Endothelial cell of umbilical vein (primary cell): ENCODE data around the gene CAMKMT. TPM values are rescaled to one million over a fixed set of nuclear protein-coding genes. Genes with fewer than 3 reads are reported as not detected.

Experiments
- BruUV-seq: library from RNA; stranded (reverse); fragments of 400-500 nt; replicated peaks from 2 replicates; lab custom pipeline; 2021; lab: Mats Ljungman, UMichigan
- CTCF ChIA-PET: fragments of 300-600, 350-600 bp; sonication (Branson Sonifier 250); formaldehyde crosslinking; loops from one replicate; lab custom pipeline; 2021; ENCODE audit warnings: antibody characterized with exemption, inconsistent platforms; lab: Charles Lee
- POLR2A ChIA-PET: fragments of 300-600, 350-600 bp; sonication (Branson Sonifier 250); formaldehyde crosslinking; loops from one replicate; lab custom pipeline; 2021; ENCODE audit warnings: antibody characterized with exemption, inconsistent platforms; lab: Charles Lee
- DNase-seq: peaks from one replicate; pipeline ENCODE4 v3.0.0-alpha.2; 2011; ENCODE audit warnings: low read depth, low spot score
- FAIRE-seq: peaks from 2 replicates; lab custom pipeline; 2011; peaks lifted over from hg19 to GRCh38; lab: Jason Lieb, UNC
- H2AFZ ChIP-seq: 2 replicates; pipeline ENCODE4 v1.6.0; 2012; ENCODE audit warnings: low read depth, low read length, control low read depth, inconsistent platforms
- H3K27ac ChIP-seq: 2 replicates; pipeline ENCODE4 v1.5.1; 2011; ENCODE audit warnings: low read depth, mild to moderate bottlenecking, control low read depth, low read length, moderate library complexity; ENCODE audit not compliant: insufficient read depth
- H3K27me3 ChIP-seq, 2 experiments: 2 replicates each; pipeline versions ENCODE4 v1.6.0 to v1.6.1; 2011; ENCODE audit warnings: low read length in 2 of 2, mixed read lengths in 1 of 2; ENCODE audit not compliant: control insufficient read depth in 2 of 2, insufficient read depth in 2 of 2
- H3K36me3 ChIP-seq, 2 experiments: 2 replicates in 1 of 2; 3 replicates in 1 of 2; pipeline ENCODE4 v1.5.1; 2011; ENCODE audit warnings: low read length in 2 of 2, mild to moderate bottlenecking in 1 of 2, moderate library complexity in 1 of 2; ENCODE audit not compliant: control insufficient read depth in 2 of 2, insufficient read depth in 2 of 2; ENCODE audit errors: extremely low read depth in 1 of 2
- H3K4me1 ChIP-seq: 3 replicates; pipeline ENCODE4 v1.5.1; 2011; ENCODE audit warnings: mild to moderate bottlenecking, low read length; ENCODE audit not compliant: control insufficient read depth, insufficient read depth; ENCODE audit errors: extremely low read depth
- H3K4me2 ChIP-seq: 2 replicates; pipeline ENCODE4 v1.6.1; 2011; ENCODE audit warnings: low read length, control low read depth, mixed read lengths; ENCODE audit not compliant: insufficient read depth
- H3K4me3 ChIP-seq, 3 experiments: fragments of 200-600 bp in 1 of 3; sonication (generic), shearing (Covaris generic) in 1 of 3; replicated peaks in 1 of 3; 2 replicates each; pipeline ENCODE4 v1.5.1; 2011 to 2016; ENCODE audit warnings: control low read depth in 3 of 3, low read length in 3 of 3, mild to moderate bottlenecking in 2 of 3, inconsistent platforms in 1 of 3, low read depth in 1 of 3, moderate library complexity in 1 of 3; ENCODE audit not compliant: insufficient read depth in 1 of 3
- H3K79me2 ChIP-seq: 2 replicates; pipeline ENCODE4 v1.6.0; 2012; ENCODE audit warnings: low read length, inconsistent platforms; ENCODE audit not compliant: control insufficient read depth, insufficient read depth
- H3K9ac ChIP-seq: replicated peaks from 2 replicates; pipeline ENCODE3; 2011; ENCODE audit warnings: low read length, control low read depth; ENCODE audit not compliant: insufficient read depth; ENCODE audit errors: extremely low read depth
- H3K9me1 ChIP-seq: replicated peaks from 3 replicates; pipeline ENCODE4 v1.6.0; 2011; ENCODE audit warnings: mild to moderate bottlenecking, low read length; ENCODE audit not compliant: control insufficient read depth, insufficient read depth; ENCODE audit errors: extremely low read depth
- H3K9me3 ChIP-seq: replicated peaks from 2 replicates; pipeline ENCODE4 v1.5.1; 2012; ENCODE audit warnings: low read length, inconsistent platforms; ENCODE audit not compliant: control insufficient read depth, insufficient read depth
- H4K20me1 ChIP-seq: replicated peaks from 2 replicates; pipeline ENCODE3; 2011; ENCODE audit warnings: mild to moderate bottlenecking, low read length; ENCODE audit not compliant: control insufficient read depth, insufficient read depth; ENCODE audit errors: extremely low read depth
- EZH2 ChIP-seq: IDR thresholded peaks from 2 replicates; pipeline ENCODE4 v1.6.1; 2012; ENCODE audit warnings: borderline replicate concordance, low read depth, mild to moderate bottlenecking, moderate library complexity, low read length, inconsistent platforms; ENCODE audit not compliant: severe bottlenecking
- FOS ChIP-seq: IDR thresholded peaks from 2 replicates; pipeline ENCODE4 v1.6.1; 2011; ENCODE audit warnings: mild to moderate bottlenecking, low read length, moderate library complexity, borderline replicate concordance; ENCODE audit not compliant: insufficient read depth
- GATA2 ChIP-seq: IDR thresholded peaks from 2 replicates; pipeline ENCODE4 v1.7.0; 2011; ENCODE audit warnings: low read depth, mild to moderate bottlenecking, moderate library complexity, mixed read lengths, low read length; ENCODE audit not compliant: insufficient read length, insufficient read depth
- JUN ChIP-seq: IDR thresholded peaks from 2 replicates; pipeline ENCODE4 v1.6.1; 2011; ENCODE audit warnings: borderline replicate concordance, low read depth; ENCODE audit not compliant: insufficient read length, insufficient read depth
- MAX ChIP-seq: IDR thresholded peaks from 2 replicates; pipeline ENCODE4 v1.6.1; 2011; ENCODE audit not compliant: insufficient read depth, insufficient read length
- MYC ChIP-seq: IDR thresholded peaks from one replicate; pipeline ENCODE4 v1.6.1; 2011; ENCODE audit warnings: mild to moderate bottlenecking, low read depth, low read length
- POLR2A ChIP-seq: IDR thresholded peaks from 2 replicates; pipeline ENCODE4 v1.6.1; 2012; ENCODE audit warnings: low read depth, mild to moderate bottlenecking, control low read depth, low read length
- POLR2AphosphoS5 ChIP-seq: IDR thresholded peaks from 2 replicates; pipeline ENCODE4 v1.6.1; 2012; ENCODE audit warnings: low read depth, mild to moderate bottlenecking, control low read depth, low read length, moderate library complexity; ENCODE audit not compliant: insufficient read depth
- dilution Hi-C: fragments of 300-500 bp; cut with MboI; formaldehyde crosslinking; loops from one replicate; pipeline ENCODE4 v1.15.0; 2019; ENCODE audit warnings: low sequenced_read_pairs; ENCODE audit not compliant: extremely low pct_ligation_motif_present
- intact Hi-C: fragments of 100-400 bp; cut with micrococcal nuclease; formaldehyde crosslinking; loops from one replicate; pipeline ENCODE4 v1.10.0; 2022
- polyA plus RNA-seq, 4 experiments: library from polyadenylated mRNA; depleted of rRNA in 3 of 4; stranded (reverse) in 3 of 4; unstranded in 1 of 4; fragments of >200 nt; gene quantifications; 2 replicates each; pipeline versions ENCODE4 v1.2.1 to v1.2.3, GENCODE V29; 2011 to 2012; ENCODE audit warnings: missing spikeins in 1 of 4
- total RNA-seq: library from RNA; stranded (reverse); gene quantifications from 2 replicates; pipeline ENCODE4 v1.2.3, GENCODE V29; 2021
- TF ChIP-seq, protein P1 (sequence below), 2 donors: IDR thresholded peaks; 1 replicate in 1 of 2; 2 replicates in 1 of 2; pipeline ENCODE4 v1.5.1; 2011; ENCODE audit warnings: low read length in 2 of 2, mild to moderate bottlenecking in 2 of 2, moderate library complexity in 2 of 2, control low read depth in 1 of 2, inconsistent platforms in 1 of 2, low read depth in 1 of 2; ENCODE audit not compliant: insufficient read depth in 1 of 2; ENCODE audit errors: extremely low read depth in 1 of 2

Gene CAMKMT
- total and polyA plus RNA-seq, 2 donors (not counting 3 experiments of a cell fraction or from before 2014, with no cell fraction given) = 4.1 to 10.7 TPM

DNA sequence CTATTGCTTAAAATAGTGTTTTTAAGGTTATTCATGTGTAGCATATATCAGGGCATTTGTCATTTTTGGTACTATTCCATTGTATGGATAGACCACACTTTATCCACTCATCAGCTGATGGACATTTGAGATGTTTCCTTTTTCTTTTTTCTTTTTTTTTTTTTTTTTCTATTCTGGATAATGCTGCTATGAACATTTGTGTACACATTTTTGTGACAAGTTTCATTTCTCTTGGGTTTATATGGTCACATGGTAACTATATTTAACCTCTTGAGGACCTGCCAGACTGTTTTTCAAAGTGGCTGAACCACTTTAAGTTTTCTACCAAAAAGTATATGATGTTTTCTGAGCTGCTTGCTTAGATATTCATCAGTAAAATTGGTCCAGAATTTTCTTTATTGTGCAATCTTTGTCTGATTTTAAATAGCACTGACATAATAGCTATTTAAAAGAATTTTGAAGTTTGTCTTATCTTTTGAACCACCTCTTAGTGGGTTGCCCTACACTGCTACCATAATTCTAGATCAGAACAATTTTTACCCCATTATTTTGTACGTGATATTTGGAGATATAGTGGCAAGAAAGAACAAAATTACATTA, 360.4 kb downstream of the CAMKMT start:
- FAIRE-seq (no peak), DNase-seq (no peak)
- no peaks in the 10 kb centered on the region for H3K79me2 ChIP-seq
- H3K9ac ChIP-seq = no peak overlapping the region
- TF ChIP-seq MYC = no peak
- TF ChIP-seq, protein P1, sequence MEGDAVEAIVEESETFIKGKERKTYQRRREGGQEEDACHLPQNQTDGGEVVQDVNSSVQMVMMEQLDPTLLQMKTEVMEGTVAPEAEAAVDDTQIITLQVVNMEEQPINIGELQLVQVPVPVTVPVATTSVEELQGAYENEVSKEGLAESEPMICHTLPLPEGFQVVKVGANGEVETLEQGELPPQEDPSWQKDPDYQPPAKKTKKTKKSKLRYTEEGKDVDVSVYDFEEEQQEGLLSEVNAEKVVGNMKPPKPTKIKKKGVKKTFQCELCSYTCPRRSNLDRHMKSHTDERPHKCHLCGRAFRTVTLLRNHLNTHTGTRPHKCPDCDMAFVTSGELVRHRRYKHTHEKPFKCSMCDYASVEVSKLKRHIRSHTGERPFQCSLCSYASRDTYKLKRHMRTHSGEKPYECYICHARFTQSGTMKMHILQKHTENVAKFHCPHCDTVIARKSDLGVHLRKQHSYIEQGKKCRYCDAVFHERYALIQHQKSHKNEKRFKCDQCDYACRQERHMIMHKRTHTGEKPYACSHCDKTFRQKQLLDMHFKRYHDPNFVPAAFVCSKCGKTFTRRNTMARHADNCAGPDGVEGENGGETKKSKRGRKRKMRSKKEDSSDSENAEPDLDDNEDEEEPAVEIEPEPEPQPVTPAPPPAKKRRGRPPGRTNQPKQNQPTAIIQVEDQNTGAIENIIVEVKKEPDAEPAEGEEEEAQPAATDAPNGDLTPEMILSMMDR (IDR thresholded peaks at IDR 0.05; ENCODE audit: extremely low read depth in 1 of 2, insufficient read depth in 1 of 2, low read depth in 1 of 2, low read length in 2 of 2) = no peak
- no peak for TF ChIP-seq POLR2AphosphoS5
- H3K36me3 ChIP-seq = no peaks in the 10 kb centered on the region
- intact Hi-C loops = no loop called here
- no peaks in the 10 kb centered on the region for H4K20me1 ChIP-seq
- dilution Hi-C loops = no loop called here
- no peaks in the 10 kb centered on the region for H3K9me1 ChIP-seq
- no peak overlapping the region for H3K27ac ChIP-seq
- no peak overlapping the region for H2AFZ ChIP-seq
- no peaks in the 10 kb centered on the region for H3K4me1 ChIP-seq
- CTCF ChIA-PET = interaction anchor here (0.9 to 3.1 kb wide), 3 partner anchors 14 to 243 kb away, joined by 3 to 14 read pairs (median 7); no protein-coding TSS in a partner anchor
- BruUV-seq = no TSS peak
- H3K27me3 ChIP-seq = no peaks in the 10 kb centered on the region
- no peak overlapping the region for H3K4me3 ChIP-seq
- no peak overlapping the region for H3K4me2 ChIP-seq
- no peaks in the 10 kb centered on the region for H3K9me3 ChIP-seq
- POLR2A ChIA-PET = no interaction called here

DNA sequence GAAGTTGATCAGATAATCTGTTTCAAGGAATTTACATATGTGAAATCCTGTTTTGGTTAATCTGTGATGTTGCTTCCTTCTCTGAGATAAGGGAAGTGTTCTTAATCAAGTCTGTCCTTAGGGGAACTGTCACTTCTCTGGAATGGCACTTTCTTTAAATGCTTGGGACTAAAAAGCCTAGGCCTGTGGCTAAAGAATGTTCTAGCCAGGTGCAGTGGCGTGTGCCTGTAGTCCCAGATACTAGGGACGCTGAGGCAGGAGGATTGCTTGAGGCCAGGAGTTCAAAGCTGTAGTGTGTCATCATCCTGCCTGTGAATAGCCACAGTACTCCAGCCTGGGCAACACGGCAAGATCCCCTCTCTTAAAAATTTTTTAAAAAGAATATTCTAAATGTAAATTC, 362.2 kb downstream of the CAMKMT start:
- DNase-seq (no peak), FAIRE-seq (no peak)
- H2AFZ ChIP-seq = no peak overlapping the region
- no peaks in the 10 kb centered on the region for H3K36me3 ChIP-seq
- no peaks in the 10 kb centered on the region for H3K4me1 ChIP-seq
- no TSS peak for BruUV-seq
- no peak overlapping the region for H3K9ac ChIP-seq
- intact Hi-C loops (no loop called here), dilution Hi-C loops (no loop called here)
- H3K9me3 ChIP-seq = no peaks in the 10 kb centered on the region
- H4K20me1 ChIP-seq = no peaks in the 10 kb centered on the region
- TF ChIP-seq POLR2A (no peak), JUN (no peak), EZH2 (no peak), MYC (no peak), MAX (no peak), POLR2AphosphoS5 (no peak), GATA2 (no peak), FOS (no peak)
- TF ChIP-seq, protein P1 (IDR thresholded peaks at IDR 0.05; ENCODE audit: extremely low read depth in 1 of 2, insufficient read depth in 1 of 2, low read depth in 1 of 2, low read length in 2 of 2) = no peak
- CTCF ChIA-PET = interaction anchor here (1.0 to 2.0 kb wide), 3 partner anchors 19 to 326 kb away, joined by 3 to 8 read pairs (median 3); no protein-coding TSS in a partner anchor
- no peaks in the 10 kb centered on the region for H3K9me1 ChIP-seq
- no peaks in the 10 kb centered on the region for H3K79me2 ChIP-seq
- POLR2A ChIA-PET = no interaction called here
- no peak overlapping the region for H3K4me2 ChIP-seq
- H3K27ac ChIP-seq = no peak overlapping the region
- H3K4me3 ChIP-seq = no peak overlapping the region
- H3K27me3 ChIP-seq = no peaks in the 10 kb centered on the region
